Stomach (tissue), 4 donors: ENCODE results near the gene HTR3A.

Experiments used
- CTCF ChIP-seq, 7 experiments: fragments of 450-650 bp in 4 of 7; fragments of 200-600 bp in 3 of 7; sonication (generic) in 3 of 7; IDR thresholded peaks; one replicate each; pipeline ENCODE4 v1.5.1; 2016 to 2019; ENCODE audit warnings: antibody characterized with exemption in 7 of 7, control low read depth in 2 of 7, mild to moderate bottlenecking in 1 of 7
- POLR2A ChIP-seq, 4 donors: fragments of 450-650 bp; IDR thresholded peaks; one replicate each; pipeline ENCODE4 v1.6.1; 2016; ENCODE audit warnings: antibody characterized with exemption in 4 of 4, control low read depth in 2 of 4, mild to moderate bottlenecking in 1 of 4, moderate library complexity in 1 of 4

- no peak for TF ChIP-seq CTCF (IDR thresholded peaks at IDR 0.05)
- TF ChIP-seq POLR2A (IDR thresholded peaks at IDR 0.05) = no peak
These were observed 40.2 kb downstream of the HTR3A start for GRCh38 chr11:114015117-114015516.
